RKO (cell line): Measurements from ENCODE around the gene MED16.
"Not testable (repeated sequence)": the region's sequence is repeated elsewhere in the genome, so short reads cannot be mapped to it uniquely, and the experiment has no call there.

Experiments used
- DNase-seq: peaks from one replicate; pipeline ENCODE4 v3.0.0-alpha.2; 2016; ENCODE audit warnings: low spot score

MED16 gene

DNA sequence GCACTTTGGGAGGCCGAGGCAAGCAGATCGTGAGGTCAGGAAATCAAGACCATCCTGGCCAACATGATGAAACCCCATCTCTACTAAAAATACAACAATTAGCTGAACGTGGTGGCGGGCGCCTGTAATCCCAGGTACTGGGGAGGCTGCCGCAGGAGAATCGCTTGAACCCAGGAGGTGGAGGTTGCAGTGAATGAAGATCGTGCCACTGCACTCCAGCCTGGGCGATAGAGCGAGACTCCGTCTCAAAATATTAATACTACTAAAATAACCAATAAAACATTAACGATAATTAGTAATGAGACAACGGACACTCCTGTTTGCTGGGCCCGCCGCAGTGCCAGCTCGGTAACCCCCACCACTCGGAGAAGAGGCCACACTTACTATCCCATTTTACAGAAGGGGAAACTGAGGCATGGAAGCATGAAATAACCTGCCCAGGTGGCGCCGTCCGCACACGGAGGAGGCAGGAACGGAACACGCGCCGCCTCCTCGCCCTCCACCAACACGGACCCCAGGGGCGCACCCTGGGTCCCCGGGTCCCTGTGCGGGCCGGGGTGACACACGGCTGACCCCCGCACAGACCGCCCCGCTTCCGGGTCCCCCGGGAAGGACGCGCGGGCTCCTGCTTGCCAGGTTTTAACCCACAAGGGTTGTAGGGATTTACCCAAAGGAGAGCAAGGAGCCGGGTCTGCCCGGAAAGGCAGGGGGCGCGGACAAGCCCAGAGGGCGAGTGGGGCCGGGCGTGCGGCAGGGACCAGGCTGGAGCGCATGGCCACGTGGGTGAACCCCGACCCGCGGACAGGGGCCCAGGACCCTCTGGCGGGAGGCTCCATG, 18.4 kb upstream of the MED16 start:
- DNase-seq = no peak

DNA sequence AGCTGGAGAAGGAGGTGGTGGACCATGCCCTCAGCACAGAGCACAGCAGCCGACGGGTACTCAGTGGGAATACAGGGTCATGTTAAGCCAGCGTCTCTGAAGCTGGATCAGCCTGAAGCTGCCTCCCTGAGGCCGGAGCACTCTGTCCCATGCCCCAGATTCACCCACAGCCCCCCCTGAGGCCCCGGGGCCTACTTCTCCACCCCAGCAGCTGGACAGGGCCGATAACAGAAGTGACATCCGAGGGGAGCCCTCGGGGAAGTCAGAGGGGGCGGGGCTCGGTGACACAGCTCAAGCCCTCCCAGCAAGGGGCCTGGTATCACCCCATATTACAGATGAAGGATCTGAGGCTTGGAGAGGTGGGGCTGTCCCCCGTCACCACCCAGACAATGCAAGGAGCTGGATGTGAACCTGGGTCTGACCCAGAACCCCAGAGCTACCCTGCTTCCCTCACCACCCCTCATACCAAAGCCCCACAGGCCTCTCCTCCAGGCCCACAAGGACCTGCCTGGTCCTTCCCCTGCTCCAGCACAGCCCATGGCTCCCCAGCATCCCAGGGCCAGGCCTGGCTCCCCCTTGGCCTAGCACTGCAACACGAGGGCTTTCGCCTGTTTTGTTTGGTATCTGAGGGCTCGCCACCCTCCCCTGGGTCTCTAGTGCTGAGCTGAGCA, 14.3 kb upstream of the MED16 start:
- no peak for DNase-seq

DNA sequence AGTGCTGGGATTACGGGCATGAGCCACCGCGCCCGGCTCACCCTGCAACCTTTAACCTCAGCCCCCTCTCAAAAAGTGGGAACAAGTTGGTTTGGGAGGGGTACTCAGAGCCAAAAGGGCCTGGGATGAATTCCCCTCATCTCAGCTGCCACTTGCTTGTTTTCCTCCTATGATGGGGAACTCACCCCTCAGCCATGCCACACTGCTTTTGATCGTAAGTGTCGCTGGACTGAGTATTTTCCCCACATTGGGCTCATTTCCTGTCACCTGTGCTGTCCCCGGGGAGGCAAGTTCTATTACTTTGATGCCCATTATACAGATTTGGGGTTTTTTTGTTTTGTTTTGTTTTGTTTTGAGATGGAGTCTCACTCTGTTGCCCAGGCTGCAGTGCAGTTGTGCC, 13.5 kb upstream of the MED16 start:
- DNase-seq = no peak

- no peak for DNase-seq
These were observed 11.6 kb upstream of the MED16 start for GRCh38 chr19:904545-904944.

GRCh38 chr19:903266-903797, 10.3 kb upstream of the MED16 start:
- no peak for DNase-seq

- DNase-seq = no peak
These were observed 9.6 kb upstream of the MED16 start for GRCh38 chr19:902446-903226.

DNA sequence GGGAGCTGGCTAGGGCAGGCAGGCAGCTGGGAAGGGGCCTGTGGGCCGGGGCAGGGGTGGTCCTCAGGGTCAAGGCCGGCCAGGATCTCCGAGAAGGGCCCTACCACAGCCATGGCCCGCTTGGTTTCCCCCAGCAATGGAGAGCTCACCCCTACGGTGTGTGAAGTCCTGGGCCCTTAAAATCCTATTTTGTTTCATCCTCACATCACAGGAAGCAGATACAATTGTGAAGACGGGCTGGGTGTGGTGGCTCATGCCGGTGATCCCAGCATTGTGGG, 9.0 kb upstream of the MED16 start:
- no peak for DNase-seq

DNA sequence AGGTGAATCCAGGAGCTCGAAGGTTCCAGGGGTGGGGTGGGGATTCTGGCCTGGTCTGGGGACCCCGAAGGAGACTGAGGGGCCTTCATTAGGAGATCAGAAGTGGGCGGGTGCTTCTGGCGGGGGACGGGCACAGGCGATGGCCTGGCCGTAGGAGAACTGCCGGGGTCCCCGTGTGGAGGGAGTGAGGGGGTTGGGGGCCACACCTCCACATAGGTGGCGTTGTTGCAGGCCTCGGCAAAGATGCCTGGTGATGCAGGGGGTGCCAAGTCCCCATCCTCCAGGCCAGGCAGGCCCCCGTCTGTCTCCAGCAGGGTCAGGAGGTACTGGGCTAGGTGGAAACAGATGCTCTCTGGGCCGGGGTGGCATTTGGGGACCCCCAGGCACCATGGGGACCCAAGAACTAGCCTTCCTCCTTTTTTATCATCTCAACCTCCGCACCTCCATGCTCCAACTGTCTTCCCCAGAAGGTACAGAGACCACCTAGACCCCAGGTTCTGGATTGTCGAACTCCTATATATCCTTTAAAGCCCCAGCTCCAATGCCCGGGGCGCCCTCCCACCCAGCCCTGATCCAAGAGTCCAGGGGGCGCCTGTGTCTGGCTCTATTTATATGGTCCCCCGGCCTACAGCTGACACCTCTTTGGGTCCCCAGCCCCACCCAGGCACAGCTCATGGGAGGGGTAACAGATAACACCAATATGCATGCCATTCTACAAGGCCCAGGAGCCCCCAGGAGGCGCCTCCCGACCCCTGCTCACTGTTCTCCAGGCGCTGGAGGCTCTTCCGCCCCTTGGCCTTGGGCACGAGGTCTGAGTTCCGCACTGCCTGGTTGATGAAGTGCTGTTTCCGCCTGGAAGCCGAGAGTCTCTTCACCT, 8.5 kb upstream of the MED16 start:
- DNase-seq = no peak

DNA sequence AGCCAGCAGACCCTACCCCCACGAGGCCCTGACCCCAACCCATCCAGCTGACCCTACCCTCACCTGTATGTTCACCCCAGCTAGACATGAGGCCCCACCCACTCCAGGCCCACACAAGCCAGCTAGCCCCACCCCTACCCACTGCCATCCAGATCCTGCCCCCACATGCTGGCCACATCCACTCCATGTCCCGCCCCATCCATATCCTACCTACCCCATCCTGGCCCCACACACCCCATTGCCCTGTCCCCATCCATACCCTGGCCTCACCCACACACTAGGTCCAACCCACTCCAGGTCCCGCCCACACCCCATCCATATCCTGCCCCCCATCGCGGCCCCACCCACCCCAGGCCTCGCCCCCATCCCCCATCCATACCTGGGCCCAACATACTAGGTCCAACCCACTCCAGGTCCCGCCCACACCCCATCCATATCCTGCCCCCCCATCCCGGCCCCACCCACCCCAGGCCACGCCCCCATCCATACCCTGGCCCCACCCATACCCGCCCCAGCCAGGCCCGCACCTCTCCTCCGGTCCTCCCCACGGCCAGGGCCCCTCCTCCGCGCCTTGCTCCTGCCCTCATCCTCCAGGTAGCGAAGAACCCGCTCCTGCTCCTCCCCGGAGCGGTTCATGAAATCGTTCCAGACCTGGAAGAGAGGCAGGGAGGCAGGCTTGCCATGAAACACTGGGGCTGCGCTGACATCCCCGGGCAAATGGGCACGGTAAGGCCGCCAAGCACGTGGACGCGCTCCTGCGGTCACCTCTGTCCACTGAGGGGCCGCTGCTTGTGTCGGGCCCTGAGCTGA, 7.5 kb upstream of the MED16 start:
- no peak for DNase-seq

- DNase-seq = no peak
These were observed 7.0 kb upstream of the MED16 start for GRCh38 chr19:900043-900301.

DNA sequence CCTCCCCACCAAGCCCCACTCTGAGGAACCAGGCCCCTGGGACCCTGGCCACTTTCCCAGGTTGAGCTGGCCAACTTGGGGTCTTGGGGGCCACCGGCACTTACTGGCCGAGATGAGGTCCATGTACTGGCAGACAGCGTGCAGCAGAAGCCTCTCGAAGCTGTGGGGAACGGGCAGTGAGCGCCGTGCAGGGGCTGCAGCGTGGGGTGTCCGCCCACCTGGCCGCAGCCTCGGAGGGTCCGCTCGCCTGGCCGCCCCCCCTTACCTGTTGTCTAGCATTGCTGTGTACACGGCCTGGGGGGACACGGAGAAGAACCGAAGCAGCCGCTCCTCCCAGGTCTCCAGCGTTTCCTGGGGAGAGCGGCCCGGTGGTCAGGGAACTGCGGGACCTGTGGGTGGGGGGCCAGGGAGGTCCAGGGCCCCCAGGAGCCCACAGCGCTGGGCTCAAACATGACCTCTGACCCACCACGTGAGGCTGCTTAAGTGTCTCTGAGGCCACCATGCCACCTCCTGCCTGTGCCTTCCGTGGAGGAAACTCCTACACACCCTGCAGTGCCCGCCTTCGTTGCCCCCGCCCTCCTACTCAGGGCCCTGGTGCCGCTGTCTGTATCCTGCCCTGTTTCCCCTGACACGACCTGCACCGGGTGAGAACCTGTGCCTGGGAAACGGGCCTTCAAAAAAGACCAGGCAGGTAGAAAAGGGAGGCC, 6.5 kb upstream of the MED16 start:
- DNase-seq = no peak

GRCh38 chr19:898663-899062, 5.7 kb upstream of the MED16 start:
- DNase-seq = no peak

- no peak for DNase-seq
These were observed 4.6 kb upstream of the MED16 start for GRCh38 chr19:897442-898039.

GRCh38 chr19:896999-897398, 4.0 kb upstream of the MED16 start:
- DNase-seq = no peak

DNA sequence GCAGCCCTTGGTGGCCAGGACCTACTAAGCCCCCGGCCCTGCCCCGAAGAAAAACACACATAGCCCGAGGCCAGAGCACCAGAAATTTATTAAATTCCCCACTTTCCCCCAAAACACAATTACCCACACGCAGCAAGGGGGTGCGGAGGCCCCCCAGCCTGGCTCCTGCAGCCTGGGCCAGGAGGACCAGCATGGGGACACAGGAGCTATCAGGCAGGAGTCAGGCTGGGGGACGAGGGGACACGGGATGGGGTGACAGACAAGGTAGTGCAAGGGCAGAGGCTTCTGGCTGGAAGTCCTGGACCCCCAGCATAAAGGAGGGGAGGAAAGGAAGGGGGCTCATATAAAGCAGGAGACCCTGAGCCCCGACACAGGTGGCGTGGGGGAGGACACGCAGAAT, 3.4 kb upstream of the MED16 start:
- DNase-seq = no peak

GRCh38 chr19:892243-892893, 619 bp downstream of the MED16 start:
- DNase-seq = no peak

- not testable (repeated sequence) for DNase-seq
These were observed 1.4 kb downstream of the MED16 start for GRCh38 chr19:891421-892200.

DNA sequence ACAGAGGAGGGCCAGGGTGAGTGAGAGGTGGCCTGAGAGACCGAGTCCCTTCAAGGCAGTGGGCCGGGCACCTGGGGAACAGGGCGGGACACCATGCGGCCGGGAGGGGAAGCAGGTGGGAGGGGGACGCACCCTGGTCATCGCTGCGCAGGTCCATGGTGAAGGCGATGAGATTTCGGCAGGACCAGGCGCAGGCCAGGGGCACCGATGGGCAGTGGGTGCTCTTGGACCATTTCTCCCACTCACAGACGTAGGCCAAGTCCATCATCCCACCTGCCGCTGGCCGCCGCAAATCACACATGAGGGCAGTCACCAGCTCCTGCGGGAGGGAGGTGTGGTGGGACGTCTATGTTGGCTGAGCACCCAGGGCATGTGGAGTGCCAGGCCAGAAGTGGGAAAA, 2.2 kb downstream of the MED16 start:
- DNase-seq = no peak
